LNCAP (cell line): Measurements from ENCODE around the gene PDRG1.

Experiments
- TF ChIP-seq, protein P1 (sequence below): fragments of 450-650 bp; IDR thresholded peaks from 2 replicates; pipeline ENCODE4 v1.5.1; 2017; ENCODE audit warnings: mild to moderate bottlenecking

Gene PDRG1

GRCh38 chr20:31951530-31952453 is at the start of gene PDRG1:
TSS of gene PDRG1 (minus strand) at chr20:31952046. CDS start at chr20:31951961, 85 bp downstream.
- TF ChIP-seq, protein P1, sequence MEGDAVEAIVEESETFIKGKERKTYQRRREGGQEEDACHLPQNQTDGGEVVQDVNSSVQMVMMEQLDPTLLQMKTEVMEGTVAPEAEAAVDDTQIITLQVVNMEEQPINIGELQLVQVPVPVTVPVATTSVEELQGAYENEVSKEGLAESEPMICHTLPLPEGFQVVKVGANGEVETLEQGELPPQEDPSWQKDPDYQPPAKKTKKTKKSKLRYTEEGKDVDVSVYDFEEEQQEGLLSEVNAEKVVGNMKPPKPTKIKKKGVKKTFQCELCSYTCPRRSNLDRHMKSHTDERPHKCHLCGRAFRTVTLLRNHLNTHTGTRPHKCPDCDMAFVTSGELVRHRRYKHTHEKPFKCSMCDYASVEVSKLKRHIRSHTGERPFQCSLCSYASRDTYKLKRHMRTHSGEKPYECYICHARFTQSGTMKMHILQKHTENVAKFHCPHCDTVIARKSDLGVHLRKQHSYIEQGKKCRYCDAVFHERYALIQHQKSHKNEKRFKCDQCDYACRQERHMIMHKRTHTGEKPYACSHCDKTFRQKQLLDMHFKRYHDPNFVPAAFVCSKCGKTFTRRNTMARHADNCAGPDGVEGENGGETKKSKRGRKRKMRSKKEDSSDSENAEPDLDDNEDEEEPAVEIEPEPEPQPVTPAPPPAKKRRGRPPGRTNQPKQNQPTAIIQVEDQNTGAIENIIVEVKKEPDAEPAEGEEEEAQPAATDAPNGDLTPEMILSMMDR = peak; percentile 94

DNA sequence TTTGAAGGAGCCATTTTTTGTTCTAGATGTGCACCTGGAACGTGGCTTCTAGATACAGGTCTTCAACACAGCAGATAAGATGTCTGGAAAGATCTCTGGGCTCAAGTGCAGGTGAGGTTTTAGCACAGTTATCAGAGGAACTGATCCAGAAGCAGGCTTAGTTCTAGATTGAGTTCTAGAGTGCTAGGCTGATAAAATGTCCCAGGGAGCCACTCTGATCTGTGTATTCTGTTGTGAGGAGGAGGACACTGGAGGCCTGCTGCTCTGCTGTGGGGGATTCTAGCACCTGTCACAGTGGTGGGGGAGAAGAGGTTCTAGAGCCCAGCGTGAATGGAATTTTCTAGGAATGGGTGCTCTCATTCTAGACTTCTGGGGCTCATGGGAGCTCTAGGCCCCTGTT is 46.4 kb upstream of the PDRG1 start:
- TF ChIP-seq, protein P1 = no peak

- TF ChIP-seq, protein P1 = no peak
Observed at GRCh38 chr20:31996996-31997395, 45.1 kb upstream of the PDRG1 start.

- TF ChIP-seq, protein P1 = no peak
Observed at GRCh38 chr20:31992086-31992485, 40.2 kb upstream of the PDRG1 start.

GRCh38 chr20:31991339-31991705 is 39.5 kb upstream of the PDRG1 start:
- TF ChIP-seq, protein P1 = no peak

- TF ChIP-seq, protein P1 = no peak
Observed at GRCh38 chr20:31990641-31991338, 38.9 kb upstream of the PDRG1 start.

DNA sequence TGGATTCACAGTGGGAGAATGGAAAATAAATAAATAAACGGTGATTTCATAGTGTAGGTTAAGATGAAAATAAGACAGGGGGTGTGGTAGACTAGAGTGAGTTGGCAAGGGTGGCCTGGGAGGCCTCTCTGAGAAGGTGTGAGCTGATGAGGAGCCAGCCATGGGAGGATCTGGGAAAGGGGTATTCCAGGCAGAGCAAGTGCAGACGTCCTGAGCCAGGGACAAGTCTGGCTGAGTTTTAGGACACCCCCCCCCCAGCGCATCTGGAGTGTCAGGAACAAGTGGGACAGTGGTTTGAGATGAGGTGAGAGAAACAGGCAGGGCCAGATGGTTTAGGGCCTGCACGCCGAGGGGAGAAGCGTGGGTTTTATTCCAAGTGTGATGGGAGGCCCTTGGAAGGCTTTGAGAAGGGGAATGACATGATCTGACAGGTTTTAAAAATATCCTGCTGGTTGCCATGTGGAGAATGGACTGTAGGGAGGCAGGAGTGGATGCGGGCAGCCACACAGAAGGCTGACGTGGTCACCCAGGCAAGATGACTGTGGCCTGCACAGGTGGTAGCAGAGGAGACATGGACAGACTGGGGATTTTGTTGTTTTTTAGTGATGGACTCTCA is 37.3 kb upstream of the PDRG1 start:
- TF ChIP-seq, protein P1 = no peak
